HepG2 (cell line): ENCODE measurements around the gene APOC3. TPM values are rescaled to one million over a fixed set of nuclear protein-coding genes. Genes with fewer than 3 reads are reported as not detected.
A peak's percentile ranks its signal among the peaks of the same experiment; 100 is the strongest.

Source experiments
- ATF1 ChIP-seq: IDR thresholded peaks from 2 replicates; pipeline ENCODE4 v1.6.1; 2016; ENCODE audit warnings: mild to moderate bottlenecking, control low read depth
- CEBPZ ChIP-seq: IDR thresholded peaks from 2 replicates; pipeline ENCODE4 v1.6.1; 2012; ENCODE audit warnings: low read length, improper control_type of control experiment
- EHMT2 ChIP-seq: fragments of 200-600 bp; sonication (generic); IDR thresholded peaks from 2 replicates; pipeline ENCODE4 v1.7.0; 2017; ENCODE audit warnings: antibody characterized with exemption, low read depth, low read length, borderline replicate concordance
- EP300 ChIP-seq, 3 experiments: sonication (generic) in 1 of 3; formaldehyde crosslinking in 1 of 3; IDR thresholded peaks; 2 replicates each; pipeline versions ENCODE4 v1.5.1 to v1.6.1; 2011 to 2020; ENCODE audit warnings: low read depth in 2 of 3, low read length in 2 of 3, borderline replicate concordance in 1 of 3, improper control_type of control experiment in 1 of 3, mild to moderate bottlenecking in 1 of 3, missing genetic modification reagents in 1 of 3, moderate library complexity in 1 of 3
- JDP2 ChIP-seq: sonication (generic); formaldehyde crosslinking; IDR thresholded peaks from 2 replicates; pipeline ENCODE4 v1.8.1; 2022; ENCODE audit warnings: missing genetic modification reagents, borderline replicate concordance
- KAT7 ChIP-seq: IDR thresholded peaks from 2 replicates; pipeline ENCODE4 v1.6.1; 2018; ENCODE audit warnings: borderline replicate concordance, missing compliant biosample characterization
- KDM2A ChIP-seq: sonication (generic); formaldehyde crosslinking; IDR thresholded peaks from 2 replicates; pipeline ENCODE4 v1.4.0; 2020; ENCODE audit warnings: low read depth, missing genetic modification reagents, borderline replicate concordance
- MED13 ChIP-seq: sonication (generic); formaldehyde crosslinking; IDR thresholded peaks from 2 replicates; pipeline ENCODE4 v1.5.0; 2020; ENCODE audit warnings: missing genetic modification reagents
- MIXL1 ChIP-seq: IDR thresholded peaks from 2 replicates; pipeline ENCODE4 v1.6.1; 2016
- NRL ChIP-seq: sonication (generic); formaldehyde crosslinking; IDR thresholded peaks from 2 replicates; pipeline ENCODE4 v1.5.0; 2020; ENCODE audit warnings: missing genetic modification reagents, mild to moderate bottlenecking, moderate library complexity, borderline replicate concordance
- PRDM10 ChIP-seq: sonication (generic); formaldehyde crosslinking; IDR thresholded peaks from 2 replicates; pipeline ENCODE4 v1.4.0; 2020; ENCODE audit warnings: low read depth, missing genetic modification reagents
- ZNF264 ChIP-seq: sonication (generic); formaldehyde crosslinking; IDR thresholded peaks from 2 replicates; pipeline ENCODE4 v1.4.0; 2020; ENCODE audit warnings: missing genetic modification reagents
- ZNF432 ChIP-seq: sonication (generic); formaldehyde crosslinking; IDR thresholded peaks from 2 replicates; pipeline ENCODE4 v1.5.0; 2020; ENCODE audit warnings: missing genetic modification reagents, mild to moderate bottlenecking, borderline replicate concordance
- ZNF550 ChIP-seq: sonication (generic); formaldehyde crosslinking; IDR thresholded peaks from 2 replicates; pipeline ENCODE4 v1.4.0; 2020; ENCODE audit warnings: mild to moderate bottlenecking, missing genetic modification reagents, borderline replicate concordance
- ZNF747 ChIP-seq: sonication (generic); formaldehyde crosslinking; IDR thresholded peaks from 2 replicates; pipeline ENCODE4 v1.8.1; 2023; ENCODE audit warnings: missing genetic modification reagents, mild to moderate bottlenecking, borderline replicate concordance
- ZNF788 ChIP-seq: sonication (generic); formaldehyde crosslinking; IDR thresholded peaks from 2 replicates; pipeline ENCODE4 v1.5.0; 2020; ENCODE audit warnings: mild to moderate bottlenecking, missing genetic modification reagents, borderline replicate concordance
- ZNF816 ChIP-seq: sonication (generic); formaldehyde crosslinking; IDR thresholded peaks from 2 replicates; pipeline ENCODE4 v1.8.0; 2022; ENCODE audit warnings: missing genetic modification reagents, mild to moderate bottlenecking, borderline replicate concordance
- polyA plus RNA-seq, 8 experiments: library from polyadenylated mRNA; depleted of rRNA in 3 of 8; stranded (reverse) in 7 of 8; unstranded in 1 of 8; fragments of >200 nt; fragmentation: Illumina TruSeq in 4 of 8; extraction: Trizol in 4 of 8; gene quantifications; 2 replicates each; pipeline versions ENCODE4 v1.2.1 to v1.2.3, GENCODE V29; 2011 to 2016; ENCODE audit warnings: low read depth in 4 of 8, missing spikeins in 1 of 8, mixed read lengths in 1 of 8; ENCODE audit not compliant: insufficient read depth in 1 of 8
- total RNA-seq, 5 experiments: library from RNA; depleted of rRNA; stranded (reverse); fragments of >200 nt; fragmentation: Illumina TruSeq; extraction: Trizol; gene quantifications; 2 replicates each; pipeline ENCODE4 v1.2.3, GENCODE V29; 2016; ENCODE audit warnings: low read depth in 1 of 5

Gene APOC3
- total and polyA plus RNA-seq, 2 of the 13 experiments (the other 11 are each of a cell fraction or from before 2014, with no cell fraction given) = 314 to 687 TPM

GRCh38 chr11:116829525-116830183 is at the start of gene APOC3 (continued):
- TF ChIP-seq PRDM10 (CRISPR knock-in tag) (no peak), CEBPZ (no peak), NRL (CRISPR knock-in tag) (0 out of 2 replicates have a peak, but pooled peaks have one; percentile 60), KDM2A (peak; percentile 32; the same call in 1 of the 2 replicates), EP300 (IDR thresholded peaks at IDR 0.05; ENCODE audit: low read depth in 2 of 2, low read length in 2 of 2) (peak; percentile 41 to 46; a peak in 2 of 4 replicates), EP300 (CRISPR knock-in tag; IDR thresholded peaks at IDR 0.05; ENCODE audit: borderline replicate concordance) (0 out of 2 replicates have a peak, but pooled peaks have one; percentile 14), MIXL1 (CRISPR knock-in tag) (0 out of 2 replicates have a peak, but pooled peaks have one; percentile 30), KAT7 (CRISPR knock-in tag) (no peak), MED13 (CRISPR knock-in tag) (no peak), ZNF432 (CRISPR knock-in tag) (no peak), ZNF264 (CRISPR knock-in tag) (no peak), ZNF788 (peak; percentile 69; the same call in 1 of the 2 replicates), EHMT2 (no peak), JDP2 (CRISPR knock-in tag) (no peak), ZNF550 (CRISPR knock-in tag) (no peak), ATF1 (CRISPR knock-in tag) (no peak), ZNF816 (CRISPR knock-in tag) (0 out of 2 replicates have a peak, but pooled peaks have one; percentile 20), ZNF747 (CRISPR knock-in tag) (no peak)
